GM12878 (cell line): ENCODE measurements around the gene ARL16. TPM values are rescaled to one million over a fixed set of nuclear protein-coding genes. Genes with fewer than 3 reads are reported as not detected.

Experiments used
- ATAC-seq: fragments of 200-7000 bp; cut with Tn5 transposase; 3 replicates; pipeline ENCODE4 v1.9.1; 2020; ENCODE audit warnings: mild to moderate bottlenecking, moderate library complexity
- BruUV-seq: library from RNA; stranded (reverse); fragments of 400-500 nt; replicated peaks from 2 replicates; lab custom pipeline; 2021; lab: Mats Ljungman, UMichigan
- CTCF ChIA-PET: fragments of 300-600 bp; sonication (Branson Sonifier 250); formaldehyde crosslinking; extraction: SDS; loops from one replicate; lab custom pipeline; 2021; ENCODE audit warnings: inconsistent platforms; lab: Yijun Ruan, JAX
- POLR2A ChIA-PET: fragments of 350-600 bp; formaldehyde crosslinking; extraction: SDS; loops from one replicate; lab custom pipeline; 2021; ENCODE audit warnings: inconsistent platforms; lab: Charles Lee
- RAD21 ChIA-PET: fragments of 300-600 bp; sonication (Branson Sonifier 250); formaldehyde crosslinking; loops from one replicate; lab custom pipeline; 2023; ENCODE audit warnings: antibody characterized with exemption; ENCODE audit not compliant: unreplicated experiment; lab: Charles Lee
- SMC1A ChIA-PET: fragments of 300-600 bp; sonication (Branson Sonifier 250); formaldehyde crosslinking; loops from one replicate; lab custom pipeline; 2023; ENCODE audit not compliant: unreplicated experiment, uncharacterized antibody; lab: Charles Lee
- DNase-seq: peaks from one replicate; pipeline ENCODE4 v3.0.0-alpha.2; 2011; ENCODE audit warnings: low read depth, low spot score
- FAIRE-seq: peaks from 3 replicates; lab custom pipeline; 2011; peaks lifted over from hg19 to GRCh38; lab: Jason Lieb, UNC
- H2AFZ ChIP-seq: 2 replicates; pipeline ENCODE4 v1.6.0; 2011; ENCODE audit warnings: low read depth, low read length, control low read depth; ENCODE audit not compliant: control insufficient read depth
- H3K27ac ChIP-seq: 2 replicates; pipeline ENCODE4 v1.5.1; 2011; ENCODE audit warnings: control low read depth; ENCODE audit not compliant: control insufficient read depth, insufficient read depth
- H3K27me3 ChIP-seq, 2 experiments: replicated peaks in 1 of 2; 2 replicates each; pipeline versions ENCODE4 v1.6.0 to v1.6.1; 2011; ENCODE audit warnings: low read length in 1 of 2; ENCODE audit not compliant: control insufficient read depth in 2 of 2, insufficient read depth in 2 of 2
- H3K36me3 ChIP-seq, 2 experiments: 2 replicates each; pipeline ENCODE4 v1.5.1; 2011; ENCODE audit warnings: low read length in 1 of 2; ENCODE audit not compliant: control insufficient read depth in 2 of 2, insufficient read depth in 2 of 2
- H3K4me1 ChIP-seq: 2 replicates; pipeline ENCODE4 v1.6.1; 2011; ENCODE audit warnings: mild to moderate bottlenecking, low read length, moderate library complexity, mixed read lengths; ENCODE audit not compliant: control insufficient read depth, insufficient read depth
- H3K4me2 ChIP-seq: 2 replicates; pipeline ENCODE4 v1.6.0; 2011; ENCODE audit warnings: control low read depth; ENCODE audit not compliant: control insufficient read depth, insufficient read depth
- H3K4me3 ChIP-seq: fragments of 200-600 bp; sonication (generic); 2 replicates; pipeline ENCODE4 v1.5.1; 2016
- H3K79me2 ChIP-seq: 2 replicates; pipeline ENCODE4 v1.6.0; 2011; ENCODE audit warnings: low read length; ENCODE audit not compliant: control insufficient read depth, insufficient read depth
- H3K9ac ChIP-seq: 2 replicates; pipeline ENCODE4 v1.8.0; 2011; ENCODE audit warnings: low read length, control low read depth, mixed read lengths; ENCODE audit not compliant: control insufficient read depth, insufficient read depth
- H3K9me3 ChIP-seq: replicated peaks from 3 replicates; pipeline ENCODE4 v1.5.1; 2011; ENCODE audit warnings: mild to moderate bottlenecking, low read length; ENCODE audit not compliant: control insufficient read depth, insufficient read depth
- H4K20me1 ChIP-seq: 2 replicates; pipeline ENCODE4 v1.6.0; 2011; ENCODE audit not compliant: control insufficient read depth, insufficient read depth
- DPF2 ChIP-seq: fragments of 450-650 bp; IDR thresholded peaks from 2 replicates; pipeline ENCODE4 v1.6.1; 2017; ENCODE audit warnings: mild to moderate bottlenecking
- EZH2 ChIP-seq: IDR thresholded peaks from 2 replicates; pipeline ENCODE4 v1.6.1; 2012; ENCODE audit warnings: low read depth, mild to moderate bottlenecking, control low read depth, inconsistent platforms, low read length, borderline replicate concordance; ENCODE audit not compliant: control insufficient read depth
- FOXK2 ChIP-seq: fragments of 450-650 bp; IDR thresholded peaks from 2 replicates; pipeline ENCODE4 v1.6.1; 2017; ENCODE audit warnings: mild to moderate bottlenecking, moderate library complexity
- KDM1A ChIP-seq: fragments of 200-600 bp; sonication (generic); IDR thresholded peaks from 2 replicates; pipeline ENCODE4 v1.6.1; 2016; ENCODE audit warnings: borderline replicate concordance
- SMAD1 ChIP-seq: fragments of 450-650 bp; IDR thresholded peaks from 2 replicates; pipeline ENCODE4 v1.6.1; 2018; ENCODE audit warnings: mild to moderate bottlenecking, low read depth; ENCODE audit not compliant: partially characterized antibody
- TCF12 ChIP-seq: IDR thresholded peaks from 2 replicates; pipeline ENCODE4 v1.6.1; 2011; ENCODE audit warnings: low read depth, mild to moderate bottlenecking, low read length
- TCF3 ChIP-seq: IDR thresholded peaks from 2 replicates; pipeline ENCODE4 v1.6.1; 2012; ENCODE audit warnings: low read depth, mild to moderate bottlenecking, low read length, borderline replicate concordance; ENCODE audit not compliant: insufficient read depth
- WGBS: methylation state at CpG from one replicate; pipeline ENCODE4 v1.1.6; 2016; ENCODE audit warnings: low lambda C conversion rate; ENCODE audit not compliant: insufficient replicate concordance, insufficient coverage; ENCODE audit errors: missing lambda C conversion rate; 5-methylcytosine and 5-hydroxymethylcytosine counted together
- in situ Hi-C: fragments of 300-500 bp; cut with MboI; formaldehyde crosslinking; loops from 9 replicates; pipeline ENCODE4 v1.14.3; 2018; ENCODE audit warnings: mixed read lengths
- intact Hi-C: fragments of 100-400 bp; cut with micrococcal nuclease; formaldehyde crosslinking; loops from one replicate; pipeline ENCODE4 v1.14.2; 2022; ENCODE audit not compliant: unreplicated experiment
- polyA plus RNA-seq, 11 experiments: library from polyadenylated mRNA; depleted of rRNA in 4 of 11; unstranded in 6 of 11; stranded (reverse) in 5 of 11; fragments of >200 nt; fragmentation: Nextera tagmentation in 4 of 11; fragmentation: Illumina TruSeq in 1 of 11; extraction: Ambion mirVana in 4 of 11; extraction: Trizol in 1 of 11; gene quantifications; 1 replicate in 1 of 11; 2 replicates in 10 of 11; pipeline versions ENCODE4 v1.2.1 to v1.2.3, GENCODE V29; 2011 to 2016; ENCODE audit warnings: inconsistent platforms in 2 of 11, missing spikeins in 2 of 11, low read depth in 1 of 11
- total RNA-seq, 4 experiments: library from RNA; depleted of rRNA in 3 of 4; stranded (reverse); fragments of >200 nt in 3 of 4; fragmentation: Illumina TruSeq in 1 of 4; extraction: Trizol in 1 of 4; gene quantifications; 2 replicates each; pipeline versions ENCODE4 v1.2.1 to v1.2.3, GENCODE V29; 2013 to 2021
- TF ChIP-seq, protein P1 (sequence below): fragments of 450-650 bp; IDR thresholded peaks from 2 replicates; pipeline ENCODE4 v1.6.1; 2016; ENCODE audit warnings: mild to moderate bottlenecking
- TF ChIP-seq, protein P2 (sequence below): fragments of 450-650 bp; IDR thresholded peaks from 2 replicates; pipeline ENCODE4 v1.6.1; 2017; ENCODE audit warnings: low read depth, mild to moderate bottlenecking, moderate library complexity
- TF ChIP-seq, protein P3 (sequence below): IDR thresholded peaks from 2 replicates; pipeline ENCODE4 v1.6.1; 2011; ENCODE audit warnings: low read depth, mild to moderate bottlenecking, low read length, moderate library complexity, borderline replicate concordance; ENCODE audit errors: extremely low read depth
- TF ChIP-seq, protein P4 (sequence below): IDR thresholded peaks from 2 replicates; pipeline ENCODE4 v1.6.1; 2012; ENCODE audit warnings: improper control_type of control experiment, low read depth, low read length; ENCODE audit not compliant: insufficient replicate concordance

Gene ARL16
- total and polyA plus RNA-seq, 10 of the 15 experiments (the other 5 are each of a cell fraction or from before 2014, with no cell fraction given): 4.7 to 47.6 (median 30.9) TPM

DNA sequence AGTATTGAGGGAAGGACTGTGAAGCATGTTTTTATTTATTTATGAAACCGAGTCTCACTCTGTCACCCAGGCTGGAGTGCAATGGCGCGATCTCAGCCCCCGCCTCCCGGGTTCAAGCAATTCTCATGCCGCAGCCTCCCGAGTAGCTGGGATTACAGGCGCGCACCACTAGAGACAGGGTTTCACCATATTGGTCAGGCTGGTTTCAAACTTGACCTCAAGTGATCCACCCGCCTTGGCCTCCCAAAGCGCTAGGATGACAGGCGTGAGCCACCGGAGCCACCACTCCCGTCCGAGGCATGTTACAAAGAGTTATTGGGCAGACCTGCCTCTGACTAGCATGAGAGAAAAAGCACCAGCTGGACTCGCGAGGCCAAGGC, 22.6 kb upstream of the ARL16 start:
- Histone ChIP-seq H2AFZ (no peak overlapping the region), H3K27me3 (no peaks in the 10 kb centered on the region), H4K20me1 (0 out of 2 replicates have a peak, but pooled peaks cover 3% of the 10 kb centered on the region), H3K9me3 (no peaks in the 10 kb centered on the region), H3K79me2 (peaks cover 46% of the 10 kb centered on the region), H3K27ac (no peak overlapping the region), H3K4me1 (peaks cover 18% of the 10 kb centered on the region), H3K9ac (no peak overlapping the region), H3K4me2 (no peak overlapping the region), H3K36me3 (peaks cover 15 to 25% of the 10 kb centered on the region in 2 experiments), H3K4me3 (no peak overlapping the region)
- in situ Hi-C loops: no loop called here
- ChIA-PET RAD21 (no interaction called here), POLR2A (no interaction called here), CTCF (no interaction called here), SMC1A (no interaction called here)
- FAIRE-seq (no peak), ATAC-seq (no peak), DNase-seq (no peak)
- WGBS: over 99% methylated on average over 17 of the region's 17 CpGs
- intact Hi-C loops: no loop called here
- BruUV-seq: no TSS peak
- no peak for TF ChIP-seq DPF2
- no peak for TF ChIP-seq SMAD1
- TF ChIP-seq TCF12: no peak
- no peak for TF ChIP-seq TCF3
- TF ChIP-seq KDM1A: no peak
- no peak for TF ChIP-seq EZH2
- TF ChIP-seq, protein P1, sequence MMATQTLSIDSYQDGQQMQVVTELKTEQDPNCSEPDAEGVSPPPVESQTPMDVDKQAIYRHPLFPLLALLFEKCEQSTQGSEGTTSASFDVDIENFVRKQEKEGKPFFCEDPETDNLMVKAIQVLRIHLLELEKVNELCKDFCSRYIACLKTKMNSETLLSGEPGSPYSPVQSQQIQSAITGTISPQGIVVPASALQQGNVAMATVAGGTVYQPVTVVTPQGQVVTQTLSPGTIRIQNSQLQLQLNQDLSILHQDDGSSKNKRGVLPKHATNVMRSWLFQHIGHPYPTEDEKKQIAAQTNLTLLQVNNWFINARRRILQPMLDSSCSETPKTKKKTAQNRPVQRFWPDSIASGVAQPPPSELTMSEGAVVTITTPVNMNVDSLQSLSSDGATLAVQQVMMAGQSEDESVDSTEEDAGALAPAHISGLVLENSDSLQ: no peak
- TF ChIP-seq, protein P2, sequence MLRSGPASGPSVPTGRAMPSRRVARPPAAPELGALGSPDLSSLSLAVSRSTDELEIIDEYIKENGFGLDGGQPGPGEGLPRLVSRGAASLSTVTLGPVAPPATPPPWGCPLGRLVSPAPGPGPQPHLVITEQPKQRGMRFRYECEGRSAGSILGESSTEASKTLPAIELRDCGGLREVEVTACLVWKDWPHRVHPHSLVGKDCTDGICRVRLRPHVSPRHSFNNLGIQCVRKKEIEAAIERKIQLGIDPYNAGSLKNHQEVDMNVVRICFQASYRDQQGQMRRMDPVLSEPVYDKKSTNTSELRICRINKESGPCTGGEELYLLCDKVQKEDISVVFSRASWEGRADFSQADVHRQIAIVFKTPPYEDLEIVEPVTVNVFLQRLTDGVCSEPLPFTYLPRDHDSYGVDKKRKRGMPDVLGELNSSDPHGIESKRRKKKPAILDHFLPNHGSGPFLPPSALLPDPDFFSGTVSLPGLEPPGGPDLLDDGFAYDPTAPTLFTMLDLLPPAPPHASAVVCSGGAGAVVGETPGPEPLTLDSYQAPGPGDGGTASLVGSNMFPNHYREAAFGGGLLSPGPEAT: no peak
- TF ChIP-seq, protein P3, sequence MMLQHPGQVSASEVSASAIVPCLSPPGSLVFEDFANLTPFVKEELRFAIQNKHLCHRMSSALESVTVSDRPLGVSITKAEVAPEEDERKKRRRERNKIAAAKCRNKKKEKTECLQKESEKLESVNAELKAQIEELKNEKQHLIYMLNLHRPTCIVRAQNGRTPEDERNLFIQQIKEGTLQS: no peak
- TF ChIP-seq, protein P4, sequence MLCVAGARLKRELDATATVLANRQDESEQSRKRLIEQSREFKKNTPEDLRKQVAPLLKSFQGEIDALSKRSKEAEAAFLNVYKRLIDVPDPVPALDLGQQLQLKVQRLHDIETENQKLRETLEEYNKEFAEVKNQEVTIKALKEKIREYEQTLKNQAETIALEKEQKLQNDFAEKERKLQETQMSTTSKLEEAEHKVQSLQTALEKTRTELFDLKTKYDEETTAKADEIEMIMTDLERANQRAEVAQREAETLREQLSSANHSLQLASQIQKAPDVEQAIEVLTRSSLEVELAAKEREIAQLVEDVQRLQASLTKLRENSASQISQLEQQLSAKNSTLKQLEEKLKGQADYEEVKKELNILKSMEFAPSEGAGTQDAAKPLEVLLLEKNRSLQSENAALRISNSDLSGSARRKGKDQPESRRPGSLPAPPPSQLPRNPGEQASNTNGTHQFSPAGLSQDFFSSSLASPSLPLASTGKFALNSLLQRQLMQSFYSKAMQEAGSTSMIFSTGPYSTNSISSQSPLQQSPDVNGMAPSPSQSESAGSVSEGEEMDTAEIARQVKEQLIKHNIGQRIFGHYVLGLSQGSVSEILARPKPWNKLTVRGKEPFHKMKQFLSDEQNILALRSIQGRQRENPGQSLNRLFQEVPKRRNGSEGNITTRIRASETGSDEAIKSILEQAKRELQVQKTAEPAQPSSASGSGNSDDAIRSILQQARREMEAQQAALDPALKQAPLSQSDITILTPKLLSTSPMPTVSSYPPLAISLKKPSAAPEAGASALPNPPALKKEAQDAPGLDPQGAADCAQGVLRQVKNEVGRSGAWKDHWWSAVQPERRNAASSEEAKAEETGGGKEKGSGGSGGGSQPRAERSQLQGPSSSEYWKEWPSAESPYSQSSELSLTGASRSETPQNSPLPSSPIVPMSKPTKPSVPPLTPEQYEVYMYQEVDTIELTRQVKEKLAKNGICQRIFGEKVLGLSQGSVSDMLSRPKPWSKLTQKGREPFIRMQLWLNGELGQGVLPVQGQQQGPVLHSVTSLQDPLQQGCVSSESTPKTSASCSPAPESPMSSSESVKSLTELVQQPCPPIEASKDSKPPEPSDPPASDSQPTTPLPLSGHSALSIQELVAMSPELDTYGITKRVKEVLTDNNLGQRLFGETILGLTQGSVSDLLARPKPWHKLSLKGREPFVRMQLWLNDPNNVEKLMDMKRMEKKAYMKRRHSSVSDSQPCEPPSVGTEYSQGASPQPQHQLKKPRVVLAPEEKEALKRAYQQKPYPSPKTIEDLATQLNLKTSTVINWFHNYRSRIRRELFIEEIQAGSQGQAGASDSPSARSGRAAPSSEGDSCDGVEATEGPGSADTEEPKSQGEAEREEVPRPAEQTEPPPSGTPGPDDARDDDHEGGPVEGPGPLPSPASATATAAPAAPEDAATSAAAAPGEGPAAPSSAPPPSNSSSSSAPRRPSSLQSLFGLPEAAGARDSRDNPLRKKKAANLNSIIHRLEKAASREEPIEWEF: no peak
- no peak for TF ChIP-seq FOXK2
